Activated CD8-positive, alpha-beta memory T cell treated with anti-CD3 and anti-CD28 coated beads, Interleukin-2, amount 50 U/mL, for 48 hours (primary cell): Measurements from ENCODE around the gene NDUFB11.

Experiments used
- DNase-seq: peaks from one replicate; pipeline ENCODE4 v3.0.0-alpha.2; 2020

The NDUFB11 gene

GRCh38 chrX:47174376-47174775 lies 29.9 kb upstream of the NDUFB11 start:
- no peak for DNase-seq

DNA sequence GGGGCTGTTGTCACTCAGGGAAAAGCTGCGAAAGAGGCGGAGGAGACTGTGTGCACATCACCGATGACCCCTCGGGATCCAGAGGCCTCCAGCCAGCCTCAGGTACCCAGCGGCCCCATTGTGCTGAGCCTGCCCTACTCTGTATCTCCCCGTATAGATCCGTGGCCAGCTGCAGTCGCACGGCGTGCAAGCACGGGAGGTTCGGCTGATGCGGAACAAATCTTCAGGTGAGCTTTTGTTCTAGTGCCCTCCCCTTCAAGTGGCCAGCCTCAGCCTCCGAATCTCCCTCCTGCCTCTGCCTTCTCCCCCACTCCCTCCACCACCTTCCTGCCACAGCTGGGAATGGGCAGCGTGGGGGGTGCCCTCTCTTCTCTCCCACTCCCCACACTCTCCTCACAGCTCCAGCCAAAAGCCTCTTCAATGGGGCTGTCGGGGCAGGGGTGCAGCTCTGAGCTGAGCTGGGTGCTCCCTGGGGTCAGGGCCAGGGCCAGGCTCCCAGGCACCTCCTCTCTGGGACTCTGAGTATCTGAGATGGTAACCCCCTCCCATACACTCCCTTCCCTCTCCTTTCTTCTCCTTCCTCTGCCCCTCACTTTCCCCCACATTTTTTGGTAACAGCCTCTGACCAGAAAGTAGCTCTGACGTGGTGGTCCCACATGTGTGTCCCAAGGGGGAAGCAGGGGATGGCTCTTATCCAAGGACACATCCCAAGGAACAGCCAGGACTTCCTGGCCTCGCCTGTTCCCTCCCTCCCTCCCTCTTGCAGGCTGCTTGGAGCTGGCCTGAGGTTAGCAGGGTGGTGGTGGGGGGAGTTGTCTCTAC lies 28.7 kb upstream of the NDUFB11 start:
- no peak for DNase-seq

GRCh38 chrX:47172549-47172948 lies 28.0 kb upstream of the NDUFB11 start:
- no peak for DNase-seq

DNA sequence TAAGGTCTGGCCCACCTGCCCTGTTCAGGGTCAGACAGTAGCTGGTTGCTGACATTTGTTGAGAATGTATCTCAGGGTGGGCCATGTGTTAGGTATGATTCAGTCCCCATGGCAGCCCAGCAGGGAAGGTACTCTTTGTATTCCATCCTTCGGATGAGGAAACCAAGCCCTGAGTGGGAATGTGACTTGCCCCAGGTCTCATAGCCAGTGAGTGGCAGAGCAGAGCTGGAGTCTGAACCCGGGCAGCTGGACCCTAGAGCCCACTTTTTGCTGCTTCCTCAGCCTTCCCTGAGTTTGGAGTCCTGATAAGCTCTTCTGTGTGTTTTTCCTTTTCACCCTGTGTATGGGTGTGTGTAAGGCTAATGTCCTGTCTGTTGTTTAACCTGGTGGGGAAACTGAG lies 27.5 kb upstream of the NDUFB11 start:
- no peak for DNase-seq

GRCh38 chrX:47170861-47171692 lies 26.6 kb upstream of the NDUFB11 start:
- DNase-seq: no peak

DNA sequence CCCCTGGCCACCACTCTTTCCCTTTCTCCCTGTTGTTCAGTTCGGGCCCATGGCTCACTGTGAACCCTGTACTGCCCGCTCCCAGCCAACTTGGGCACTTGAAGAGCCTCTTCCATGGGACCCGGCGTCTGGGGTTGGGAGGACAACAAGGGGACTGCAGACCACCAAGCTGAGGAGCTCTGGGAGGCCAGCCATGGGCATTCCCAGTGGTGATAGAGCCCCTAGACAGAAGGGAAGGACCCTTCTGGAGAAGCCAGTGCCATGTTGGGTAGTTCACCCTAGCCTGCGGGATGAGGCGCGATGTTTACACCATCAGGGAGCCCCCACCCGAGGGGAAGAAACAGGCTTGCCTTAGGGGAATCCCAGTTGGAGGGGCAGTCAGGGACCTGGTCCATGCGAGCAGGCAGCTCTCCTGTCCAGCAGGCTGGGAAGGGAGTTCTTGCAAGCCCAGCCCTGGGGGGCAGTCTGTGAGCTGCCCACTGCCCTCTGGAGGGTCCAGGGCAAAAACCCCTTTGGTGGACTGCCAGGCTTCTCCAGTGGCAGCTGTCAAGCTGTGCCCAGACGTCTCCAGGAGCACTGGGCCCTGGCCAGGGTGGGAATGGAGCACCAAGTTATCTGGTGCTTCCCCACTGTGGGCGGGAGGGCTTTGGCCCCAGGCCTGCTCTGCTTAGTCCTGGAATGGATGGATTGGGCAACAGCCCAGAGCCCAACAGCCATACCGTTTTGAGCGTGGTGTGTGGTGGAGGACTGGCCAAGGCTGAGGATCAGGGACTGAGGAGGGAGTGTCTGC lies 25.4 kb upstream of the NDUFB11 start:
- peak; percentile 36 for DNase-seq

- DNase-seq: peak; percentile 22
These were observed 24.8 kb upstream of the NDUFB11 start for GRCh38 chrX:47169273-47169672.

DNA sequence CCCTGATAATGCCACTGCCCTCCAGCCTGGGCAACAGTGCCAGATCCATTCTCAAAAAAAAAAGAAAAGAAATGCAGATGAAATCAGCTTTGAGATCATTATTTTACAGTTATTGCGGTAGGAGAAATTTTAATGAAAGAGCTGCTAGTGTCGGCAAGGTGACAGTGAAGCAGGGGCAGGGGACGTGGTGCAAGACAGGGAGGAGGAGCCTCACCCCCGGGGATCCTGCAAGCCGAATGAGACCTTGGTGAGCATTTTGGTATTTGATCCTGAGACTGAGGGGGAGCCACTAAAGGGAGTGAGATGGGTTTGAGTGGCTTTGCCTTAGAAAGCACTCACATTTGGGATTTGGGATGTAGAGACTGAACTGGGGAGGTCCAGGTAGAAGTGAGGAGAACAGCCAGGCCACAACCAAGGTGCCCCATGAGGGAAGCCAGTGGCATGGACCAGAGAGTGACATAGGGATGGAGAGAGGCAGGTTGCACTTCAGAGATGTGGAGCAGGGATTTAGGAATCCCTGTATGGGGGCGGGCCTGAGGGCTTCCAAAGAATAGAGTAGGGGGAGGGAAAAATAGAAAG lies 24.1 kb upstream of the NDUFB11 start:
- DNase-seq: peak; percentile 6

- no peak for DNase-seq
These were observed 21.6 kb upstream of the NDUFB11 start for GRCh38 chrX:47166126-47166525.

GRCh38 chrX:47164420-47164819 lies 19.9 kb upstream of the NDUFB11 start:
- no peak for DNase-seq

DNA sequence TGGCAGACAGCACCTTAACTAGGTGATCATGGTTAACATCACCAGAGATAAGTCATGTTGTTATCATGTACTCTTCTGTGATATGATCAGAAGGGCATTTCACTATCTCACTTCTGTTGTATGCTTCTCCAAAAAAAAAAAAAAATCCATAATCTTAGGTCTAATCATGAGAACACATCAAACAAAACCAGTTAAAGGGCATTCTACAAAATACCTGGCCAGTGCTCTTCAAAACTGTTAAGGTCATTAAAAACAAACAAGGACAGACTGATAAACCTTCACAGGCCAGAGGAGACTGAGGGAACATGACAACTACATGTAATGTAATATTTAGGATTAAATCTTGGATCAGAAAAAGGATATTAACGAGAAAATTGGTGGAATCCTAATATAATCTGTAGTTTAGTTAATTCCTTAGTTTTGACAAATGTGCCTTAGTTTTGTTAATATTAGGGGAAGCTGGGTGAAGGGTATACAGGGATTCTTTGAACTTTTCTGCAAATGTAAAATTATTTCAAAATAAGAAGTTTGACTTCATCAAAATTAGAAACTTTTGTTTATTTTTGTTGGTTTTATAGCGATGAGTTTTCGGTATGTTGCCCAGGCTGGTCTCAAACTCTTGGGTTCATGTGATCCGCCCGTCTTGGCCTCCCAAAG lies 18.6 kb upstream of the NDUFB11 start:
- no peak for DNase-seq

- no peak for DNase-seq
These were observed 16.3 kb upstream of the NDUFB11 start for GRCh38 chrX:47160781-47161180.

GRCh38 chrX:47158781-47159180 lies 14.3 kb upstream of the NDUFB11 start:
- no peak for DNase-seq

- DNase-seq: no peak
These were observed 13.6 kb upstream of the NDUFB11 start for GRCh38 chrX:47158131-47158530.

DNA sequence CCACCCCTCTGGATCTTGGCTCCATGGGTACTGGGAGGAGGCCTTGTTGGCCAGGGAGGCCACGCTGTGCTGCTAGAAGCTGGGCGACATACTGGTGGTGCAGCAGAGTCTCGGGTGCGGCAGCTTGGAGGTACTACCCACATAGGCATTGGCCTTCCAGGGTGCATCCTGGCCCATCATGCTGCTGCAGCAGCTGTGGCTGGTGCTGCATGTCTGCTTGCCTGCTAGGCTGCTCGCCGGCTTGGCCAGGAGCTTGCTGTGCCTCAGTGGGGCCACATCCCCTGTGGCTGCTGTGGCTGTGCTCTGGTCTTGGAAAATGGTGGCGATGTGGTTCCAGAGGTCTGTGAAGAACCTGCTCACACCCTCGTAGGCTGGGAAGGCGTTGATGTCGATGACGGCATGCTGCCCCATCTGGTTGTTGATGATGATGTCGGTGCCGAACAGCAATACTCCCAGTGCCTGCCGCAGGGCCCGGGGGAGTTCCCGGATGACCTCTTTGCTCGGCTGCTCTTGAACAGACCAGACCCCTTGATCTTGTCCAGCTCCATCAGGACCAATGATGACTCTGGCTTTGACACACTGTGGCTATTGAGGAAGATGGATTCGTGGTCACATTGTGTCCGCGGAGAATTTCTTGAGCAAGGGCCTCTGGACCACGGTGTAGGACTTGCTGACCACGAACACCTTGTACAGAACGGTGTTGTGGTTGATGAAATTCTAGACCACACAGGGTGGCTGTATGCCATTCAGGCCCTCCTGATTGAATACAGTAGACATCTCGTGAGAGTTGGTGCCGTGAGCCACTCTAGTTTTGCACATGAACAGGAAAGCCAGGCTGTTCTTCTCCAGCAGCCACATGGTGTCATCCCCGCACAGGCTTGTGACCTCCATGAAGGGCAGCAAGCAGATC lies 12.4 kb upstream of the NDUFB11 start:
- DNase-seq: no peak

GRCh38 chrX:47151435-47151834 lies 6.9 kb upstream of the NDUFB11 start:
- DNase-seq: no peak

- no peak for DNase-seq
These were observed 4.4 kb upstream of the NDUFB11 start for GRCh38 chrX:47148946-47149345.

GRCh38 chrX:47146936-47147859 lies 2.7 kb upstream of the NDUFB11 start:
- no peak for DNase-seq

DNA sequence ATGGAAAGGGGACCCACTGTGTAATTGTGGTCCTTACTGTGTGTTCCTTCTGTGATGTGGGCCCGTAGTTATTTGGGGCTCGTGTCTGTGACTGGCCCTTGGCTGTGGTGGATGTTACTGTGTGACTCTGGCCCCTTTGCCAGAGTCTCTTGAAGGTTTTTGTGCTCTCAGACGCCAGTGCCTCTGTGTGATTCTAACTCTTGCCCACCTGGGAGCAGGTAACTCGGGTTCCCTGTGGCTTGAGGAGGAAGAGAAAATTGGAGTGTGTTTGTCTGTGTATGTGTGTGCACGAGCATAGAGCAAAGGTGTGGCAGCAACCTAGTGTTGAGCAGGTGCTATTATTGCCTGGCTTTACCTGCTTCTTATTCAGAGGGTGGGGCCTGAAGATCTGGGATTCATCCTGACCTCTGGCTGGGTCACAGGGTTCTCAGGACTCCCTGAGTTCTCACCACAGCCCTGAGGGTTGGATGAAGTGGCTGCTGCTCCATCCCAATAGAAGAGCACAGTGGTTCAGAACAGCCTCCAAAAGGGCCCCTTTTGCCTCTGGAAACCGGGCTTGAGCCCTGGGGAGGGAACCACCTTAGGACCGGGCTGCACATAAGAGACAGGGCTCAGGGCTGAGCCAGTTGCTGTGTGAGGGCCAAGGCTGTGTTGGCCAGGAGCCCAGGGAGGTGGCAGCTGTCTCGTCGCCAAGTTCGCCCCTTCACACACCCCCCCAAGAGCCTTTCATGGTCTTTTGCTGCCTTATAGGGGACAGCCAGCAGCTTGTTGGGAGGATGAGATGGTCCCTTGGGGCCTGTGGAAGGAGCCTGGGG lies 1.8 kb upstream of the NDUFB11 start:
- DNase-seq: no peak
